GM18867 (cell line): ENCODE results near the gene MACROH2A2.

Source experiments
- ATAC-seq: cut with Tn5 transposase; IDR thresholded peaks from one replicate; pipeline ENCODE4 v1.9.1; 2021; ENCODE audit warnings: mild to moderate bottlenecking, moderate library complexity; ENCODE audit not compliant: unreplicated experiment

The MACROH2A2 gene

DNA sequence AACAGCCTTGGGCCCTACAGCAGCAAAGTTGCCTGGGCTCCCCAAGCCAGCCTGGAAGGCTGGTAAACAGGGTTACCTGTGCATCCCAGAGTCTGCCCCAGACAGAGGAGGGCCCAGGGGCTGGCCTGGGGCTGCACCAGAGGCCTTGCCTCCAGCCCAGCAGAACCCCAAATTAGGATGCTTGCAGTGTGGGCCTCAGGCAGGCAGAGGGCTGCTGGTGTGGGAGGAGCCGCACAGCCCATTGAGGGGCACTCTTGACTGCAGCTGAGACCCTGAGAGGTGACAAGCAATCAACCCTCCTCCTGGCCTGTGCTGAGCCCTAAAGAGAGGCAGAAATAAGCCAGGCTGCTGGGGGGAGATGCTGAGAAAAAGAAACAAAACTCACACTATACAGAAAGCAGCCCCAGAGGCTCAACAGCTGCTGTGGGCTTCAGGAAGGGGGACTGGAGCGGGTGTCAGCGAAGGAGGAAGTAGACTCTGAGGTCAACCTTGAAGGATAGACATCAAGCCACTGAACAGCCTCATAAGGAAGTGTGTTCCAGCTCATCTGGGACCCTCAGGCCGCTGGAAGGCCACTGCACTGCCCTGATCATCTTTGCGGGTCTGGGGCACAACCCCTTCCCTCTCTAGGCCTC lies 73.4 kb downstream of the MACROH2A2 start:
- no peak for ATAC-seq

DNA sequence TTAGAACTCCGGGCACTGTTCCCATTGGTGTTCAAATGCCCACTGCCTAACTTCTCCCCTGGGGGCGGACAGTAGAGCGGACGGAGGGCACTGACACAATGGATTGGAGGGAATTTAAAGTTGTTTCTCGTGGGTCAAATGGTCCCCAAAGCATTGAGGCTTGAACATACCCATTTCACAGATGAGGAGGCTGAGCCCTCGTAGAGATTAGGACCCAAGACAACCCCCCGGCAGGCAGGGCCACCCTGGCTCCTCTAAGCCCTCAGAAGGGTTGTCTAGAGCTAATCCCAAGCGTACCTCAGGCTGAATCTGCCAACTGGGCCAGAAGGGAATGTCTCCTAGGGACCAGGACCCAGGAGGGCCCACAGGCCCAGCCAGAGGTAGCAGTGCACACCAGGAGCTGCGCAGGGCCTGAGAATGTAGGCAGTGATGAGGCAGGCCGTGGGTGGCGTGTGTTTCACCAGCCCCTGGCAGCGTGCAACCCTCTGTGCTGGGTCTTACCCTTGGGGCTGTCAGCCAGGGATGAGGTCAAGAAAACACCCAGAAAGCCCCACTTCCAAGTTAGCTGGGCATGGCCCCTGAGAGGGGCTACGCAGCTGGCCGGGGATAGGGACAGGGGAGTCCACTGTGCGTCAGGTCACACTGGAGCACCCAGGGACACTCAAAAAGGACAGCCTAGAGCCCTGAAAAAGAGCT lies 74.2 kb downstream of the MACROH2A2 start:
- ATAC-seq: no peak

DNA sequence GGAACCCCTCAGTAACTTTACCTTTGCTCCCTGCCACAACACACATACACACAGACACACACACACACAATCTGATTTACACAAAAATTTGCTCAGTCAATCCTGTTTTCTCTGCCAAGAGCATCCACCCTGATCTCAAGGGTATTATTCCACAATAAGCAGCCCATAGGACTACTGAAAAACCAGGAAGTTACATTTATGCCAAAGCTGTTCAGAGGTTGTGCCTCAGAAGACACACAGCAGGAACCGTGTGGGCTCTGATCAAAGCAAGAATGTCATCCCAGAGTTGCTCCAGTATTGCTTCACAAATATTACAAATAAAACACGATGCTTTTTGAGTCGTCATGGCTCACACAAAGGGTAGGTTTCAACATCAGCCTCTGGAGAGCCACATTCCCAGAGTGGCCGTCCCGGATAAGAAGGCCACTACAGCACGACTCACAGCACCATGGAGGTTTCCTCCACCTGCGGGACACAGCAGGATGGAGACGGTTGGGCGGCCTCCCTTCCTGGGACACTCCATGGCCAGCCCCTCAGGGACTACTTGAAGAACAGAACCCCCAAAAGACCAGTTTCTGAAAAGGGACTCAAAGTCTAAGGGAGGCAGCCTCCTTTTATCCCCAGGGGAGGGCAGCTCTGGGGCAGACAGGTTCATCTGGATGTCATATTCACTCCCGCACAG lies 78.4 kb downstream of the MACROH2A2 start:
- ATAC-seq: no peak

DNA sequence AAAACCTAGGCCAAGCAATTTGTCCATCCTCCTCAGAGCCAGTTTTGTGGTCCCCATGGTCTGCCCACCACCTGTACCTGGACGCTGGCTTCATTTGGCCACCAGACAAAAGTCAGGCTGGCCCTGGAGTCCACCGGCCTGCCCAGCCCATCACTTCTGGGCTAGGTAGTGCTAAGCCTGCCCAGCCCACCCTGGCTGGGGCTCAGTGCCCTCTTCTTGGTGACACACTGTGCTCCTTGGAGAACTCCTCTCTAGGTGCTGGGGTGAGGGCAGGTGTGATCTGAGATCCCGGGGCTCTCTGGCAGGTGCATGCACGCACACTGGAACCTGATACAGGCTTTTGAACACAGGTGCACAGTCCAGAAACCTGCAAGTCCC lies 78.9 kb downstream of the MACROH2A2 start:
- ATAC-seq: no peak

DNA sequence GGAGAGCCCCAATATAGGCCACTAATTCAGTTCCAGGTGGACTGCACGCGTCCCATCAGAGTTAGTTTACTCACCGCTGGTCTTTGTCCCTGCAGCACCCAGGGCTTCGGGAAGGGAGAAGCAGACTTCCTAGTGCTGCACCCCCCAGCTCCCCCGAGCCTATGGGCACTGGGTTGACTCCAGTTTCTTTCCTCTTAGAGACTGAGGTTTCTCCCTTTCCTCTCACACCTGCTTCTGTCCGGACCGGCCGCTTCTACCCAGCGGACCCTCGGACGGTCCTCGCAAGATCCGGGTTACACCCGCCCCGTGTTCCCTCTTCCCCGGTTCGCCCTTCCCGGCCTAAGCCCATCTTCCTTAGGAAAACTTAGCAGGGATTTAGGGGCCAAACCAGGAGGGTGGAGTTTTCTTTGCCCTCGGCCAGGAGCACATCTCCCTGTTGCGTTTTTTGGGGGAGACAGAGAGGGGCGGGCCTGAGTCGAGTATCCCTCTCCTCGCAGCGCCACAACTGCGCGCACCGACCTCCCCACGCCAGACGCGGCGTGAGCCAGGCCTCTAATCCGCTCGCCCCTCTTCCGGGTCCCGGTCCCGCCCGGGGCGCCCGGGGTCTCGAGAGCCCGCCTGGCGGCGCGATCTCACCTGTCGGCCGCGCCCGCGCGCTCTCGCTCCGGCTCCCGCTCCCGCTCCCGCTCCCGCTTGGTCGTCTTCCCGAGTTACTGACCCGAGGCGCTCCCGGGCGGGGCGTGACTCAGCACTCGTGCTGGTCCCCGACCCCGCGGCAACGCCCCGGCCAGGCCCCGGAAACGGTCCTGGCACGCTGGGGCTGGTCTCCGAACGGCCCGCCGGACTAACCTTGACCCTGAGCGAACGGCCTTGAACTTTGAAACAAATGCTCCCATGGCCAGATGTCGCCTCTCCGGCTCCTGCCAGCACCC lies 79.7 kb downstream of the MACROH2A2 start, which contains the start of gene AIFM2:
AIFM2 (minus strand) TSS at position 728 of the 932 bp plus-strand sequence. CDS start 8,741 bp downstream, outside the sequence.
- ATAC-seq: peak; percentile 87

DNA sequence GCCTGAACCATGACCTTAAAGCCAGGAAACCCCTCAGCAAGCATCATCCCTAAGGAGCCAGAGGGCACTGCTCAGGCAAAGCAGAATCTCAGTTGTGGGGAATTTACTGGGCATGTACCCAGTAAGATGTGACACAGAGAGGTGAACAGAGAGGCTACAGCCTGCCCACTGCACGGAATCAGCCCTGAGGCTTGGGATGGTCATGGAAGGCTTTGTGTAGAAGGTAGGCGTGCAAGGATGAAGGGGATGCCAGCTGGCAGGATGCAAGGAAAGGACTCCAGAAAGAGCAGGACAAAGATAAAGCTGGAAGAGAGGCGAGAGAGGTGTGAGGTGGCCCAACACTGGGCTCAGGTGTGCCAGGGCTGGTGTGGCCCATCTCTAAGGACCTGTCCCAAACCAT lies 82.4 kb downstream of the MACROH2A2 start:
- ATAC-seq: no peak

DNA sequence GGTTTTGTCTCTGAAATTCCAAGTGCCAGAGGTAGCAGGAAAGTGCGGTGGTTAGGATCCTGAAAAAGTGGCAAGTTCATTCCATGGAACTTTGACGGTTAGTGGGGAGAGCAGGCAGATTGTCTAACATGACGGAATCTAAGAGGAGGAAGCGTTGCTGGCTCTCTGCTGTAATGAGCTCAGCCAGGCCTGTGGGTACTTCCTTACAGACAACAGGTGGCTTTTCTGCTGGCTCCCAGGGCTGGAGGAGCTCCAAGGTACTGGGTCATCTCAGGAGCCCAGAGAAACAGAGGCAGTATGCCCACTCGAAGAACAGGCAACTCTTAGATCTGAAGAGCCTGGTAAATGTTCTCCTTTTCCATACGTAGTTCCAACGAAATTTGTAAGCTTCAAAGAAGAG lies 83.0 kb downstream of the MACROH2A2 start:
- ATAC-seq: no peak

DNA sequence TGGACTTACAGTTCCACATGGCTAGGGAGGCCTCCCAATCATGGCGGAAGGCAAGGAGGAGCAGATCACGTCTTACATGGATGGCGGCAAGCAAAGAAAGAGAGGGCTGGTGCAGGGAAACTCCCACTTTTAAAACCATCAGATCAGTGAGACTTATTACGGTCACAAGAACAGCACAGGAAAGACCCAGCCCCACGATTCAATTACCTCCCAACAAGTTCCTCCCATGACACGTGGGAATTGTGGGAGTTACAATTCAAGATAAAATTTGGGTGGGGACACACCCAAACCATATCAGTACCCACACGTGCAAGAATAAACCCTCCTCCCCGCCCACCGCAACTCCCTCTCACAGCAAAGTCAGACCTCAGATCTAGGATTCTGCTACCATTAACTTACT lies 84.5 kb downstream of the MACROH2A2 start:
- ATAC-seq: no peak

DNA sequence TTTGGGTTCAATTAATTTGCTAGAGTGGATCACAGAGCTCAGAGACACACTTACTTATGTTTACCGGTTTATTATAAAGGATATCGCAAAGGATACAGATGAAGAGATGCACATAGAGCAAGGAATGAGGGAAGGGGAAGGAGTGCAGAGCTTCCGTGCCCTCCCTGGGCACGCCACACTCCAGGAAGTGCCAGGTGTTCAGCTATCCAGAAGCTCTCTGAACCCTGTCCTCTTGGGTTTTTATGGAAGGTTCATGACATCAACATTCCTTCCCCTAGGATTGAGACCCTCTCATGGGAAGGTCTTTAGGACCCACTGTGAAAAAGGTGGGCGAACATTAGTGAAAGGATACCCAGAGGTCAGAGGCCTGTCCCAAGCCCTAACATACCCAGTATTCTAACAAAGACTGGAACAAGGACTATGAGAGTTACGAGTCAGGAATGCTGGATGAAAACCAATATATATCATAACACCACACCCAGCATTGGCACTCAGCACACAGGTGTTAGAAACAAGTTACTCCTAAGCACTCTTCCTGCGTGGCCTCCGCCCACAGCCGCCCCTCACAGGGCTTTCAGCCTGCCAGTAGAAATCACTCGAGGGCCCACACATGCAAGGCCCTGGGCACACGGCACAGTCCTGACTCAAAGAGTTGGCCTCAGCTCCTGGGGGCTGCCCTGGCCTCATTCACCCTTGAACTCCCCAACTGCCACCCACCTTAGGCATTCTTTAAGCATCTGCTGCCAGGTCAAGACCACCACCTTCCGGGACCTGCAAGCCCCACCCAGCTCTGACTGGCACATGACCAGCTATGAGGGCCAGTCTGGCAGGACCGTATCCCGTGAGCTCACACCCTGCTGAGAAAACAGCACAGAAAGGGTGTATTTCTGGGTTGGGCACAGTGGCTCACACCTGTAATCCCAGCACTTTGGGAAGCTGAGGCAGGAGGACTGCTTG lies 85.6 kb downstream of the MACROH2A2 start:
- ATAC-seq: no peak

DNA sequence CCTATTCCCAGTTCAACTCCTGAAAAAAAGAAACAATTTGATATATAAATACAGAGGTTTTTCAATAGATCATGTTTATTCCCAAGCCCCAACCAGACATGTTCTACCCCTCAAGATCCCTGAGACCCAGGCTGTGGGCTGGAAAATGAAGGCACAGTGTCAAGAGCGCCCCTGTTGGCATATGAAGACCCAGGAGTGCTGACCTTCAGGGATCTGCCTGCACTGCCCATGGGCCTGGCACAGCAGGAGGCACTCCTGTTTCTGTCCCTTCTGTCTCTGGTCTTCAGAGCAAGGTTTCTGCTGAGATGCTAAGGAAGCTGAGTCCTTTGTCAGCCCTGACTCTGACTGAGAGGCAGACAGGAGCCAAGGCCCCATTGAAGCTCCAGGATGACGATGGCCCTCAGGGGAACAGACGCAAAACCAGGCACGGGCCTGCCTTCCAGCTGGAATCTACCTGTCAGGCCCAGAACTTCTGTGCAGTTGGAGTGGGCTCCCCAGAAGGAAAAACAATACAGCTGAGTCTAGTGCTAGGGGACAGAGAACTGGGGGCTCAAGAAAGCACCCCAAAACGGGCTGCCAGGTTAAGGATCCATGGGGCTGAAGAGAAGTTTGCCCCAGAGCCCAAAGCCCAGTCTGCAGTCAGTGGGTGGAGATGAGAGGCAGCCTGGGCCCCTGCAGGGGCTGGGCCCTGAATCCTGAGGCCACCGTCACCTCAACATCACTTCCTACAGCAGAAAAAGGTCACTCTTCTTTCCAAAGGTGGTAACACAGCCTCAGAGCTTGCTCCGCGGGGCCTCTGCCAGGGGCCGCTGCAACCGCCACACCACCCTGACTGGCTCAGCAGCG lies 86.7 kb downstream of the MACROH2A2 start:
- no peak for ATAC-seq

DNA sequence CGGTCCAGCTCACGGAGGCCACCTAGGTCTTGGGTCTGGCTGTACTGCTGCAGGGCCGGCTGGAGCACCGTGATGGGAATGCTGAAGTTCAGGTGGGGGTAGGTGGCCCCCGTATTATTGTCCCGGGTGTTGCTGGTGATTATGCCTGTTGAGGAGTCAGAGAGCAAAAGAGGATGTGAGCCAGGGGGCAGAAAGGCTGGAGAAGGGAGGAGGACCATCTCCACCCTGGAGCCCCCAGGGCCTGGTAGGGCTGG lies 87.3 kb downstream of the MACROH2A2 start:
- no peak for ATAC-seq

DNA sequence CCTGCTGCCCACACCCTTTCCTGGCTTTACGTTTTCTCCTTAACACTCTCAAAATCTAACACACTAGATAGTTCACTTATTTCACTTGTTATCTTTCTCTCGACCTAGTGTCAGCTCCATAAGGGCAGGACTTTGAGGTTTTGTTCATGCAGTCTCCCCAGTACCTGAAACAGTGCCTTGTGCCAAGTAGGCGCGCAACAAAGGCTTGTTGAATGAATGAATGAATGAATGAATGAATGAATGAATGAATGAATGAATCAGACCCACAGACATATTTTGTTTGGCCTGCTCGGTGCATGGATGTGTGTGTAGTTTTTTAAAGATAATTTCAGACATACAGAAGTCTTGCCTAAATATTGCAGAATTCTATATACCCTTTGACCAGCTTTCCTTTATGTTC lies 87.7 kb downstream of the MACROH2A2 start:
- no peak for ATAC-seq

DNA sequence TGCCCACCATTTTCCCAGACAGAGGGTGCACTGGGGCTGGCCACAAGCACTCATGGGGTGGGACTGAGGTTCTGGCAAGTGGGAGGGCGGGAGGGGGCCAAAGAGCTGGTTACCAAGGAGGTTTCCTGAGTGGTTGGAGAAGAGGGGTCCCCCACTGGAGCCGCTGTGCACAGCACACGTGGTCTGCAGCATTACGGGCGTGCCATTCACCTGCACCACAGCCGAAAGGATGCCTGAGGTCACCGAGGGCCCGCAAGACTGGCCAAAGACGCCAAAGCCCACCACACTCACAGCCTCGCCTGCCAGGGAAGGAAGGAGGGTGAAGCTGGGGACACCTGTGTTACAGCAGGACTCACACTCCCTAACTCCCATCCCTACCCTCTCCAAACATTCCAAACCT lies 89.9 kb downstream of the MACROH2A2 start:
- no peak for ATAC-seq

DNA sequence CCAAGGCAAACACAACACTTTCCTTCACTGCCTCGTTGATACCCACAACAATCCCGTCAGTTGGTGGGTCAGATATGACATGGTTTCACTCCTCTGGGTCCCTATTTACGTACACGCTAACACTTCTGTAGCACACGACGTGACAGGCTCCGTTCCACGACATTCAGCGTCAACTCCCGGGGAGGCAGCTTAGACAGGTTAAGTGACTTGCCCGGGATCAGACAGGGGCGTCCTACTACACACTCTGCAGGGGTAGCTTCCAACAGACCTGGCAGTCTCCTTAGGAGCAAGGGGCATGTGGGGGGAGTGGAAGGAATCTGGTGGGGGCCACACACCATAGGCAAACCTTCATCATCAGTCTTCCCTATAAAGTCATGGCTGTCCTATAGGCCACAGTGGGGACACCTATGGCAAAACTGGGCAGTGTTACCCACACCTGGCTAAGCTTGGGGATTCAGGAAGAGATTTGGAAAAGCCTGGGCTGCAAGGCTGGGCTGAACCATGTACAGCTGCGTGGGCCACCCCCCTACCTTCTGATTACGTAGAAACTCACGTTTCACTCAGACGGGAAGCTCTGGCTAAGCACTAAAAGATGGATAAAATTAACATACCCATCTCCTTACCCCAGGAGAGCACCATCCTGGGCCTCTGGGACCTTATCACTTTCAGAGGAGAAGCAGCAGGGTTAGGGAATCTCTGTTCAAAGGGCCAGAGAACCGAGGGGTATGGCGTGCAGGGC lies 91.9 kb downstream of the MACROH2A2 start:
- ATAC-seq: no peak

DNA sequence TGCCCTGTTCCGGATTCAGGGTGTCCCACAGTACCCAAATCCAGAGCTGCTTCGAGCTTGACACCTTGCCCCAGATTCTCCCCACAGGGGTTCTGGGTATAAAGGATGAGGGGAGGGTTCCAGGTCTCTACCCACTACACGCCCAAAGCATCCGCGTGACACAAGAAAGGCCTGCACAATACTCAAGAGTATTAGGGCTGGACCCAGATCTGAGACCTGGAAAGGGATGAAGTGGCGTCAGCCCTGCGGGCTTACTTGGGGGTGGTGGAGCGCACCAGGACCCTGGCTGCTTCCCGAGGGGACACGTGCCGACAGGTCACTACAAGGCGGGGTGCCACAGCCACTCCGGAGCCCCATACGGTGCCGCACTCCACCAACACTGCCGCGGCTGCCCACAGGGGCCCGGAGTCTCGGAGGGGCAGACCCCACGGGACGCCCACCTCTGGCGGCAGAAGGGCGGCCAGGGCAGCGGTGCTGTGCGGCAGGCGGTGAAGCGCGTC lies 92.6 kb downstream of the MACROH2A2 start:
- ATAC-seq: peak; percentile 15

DNA sequence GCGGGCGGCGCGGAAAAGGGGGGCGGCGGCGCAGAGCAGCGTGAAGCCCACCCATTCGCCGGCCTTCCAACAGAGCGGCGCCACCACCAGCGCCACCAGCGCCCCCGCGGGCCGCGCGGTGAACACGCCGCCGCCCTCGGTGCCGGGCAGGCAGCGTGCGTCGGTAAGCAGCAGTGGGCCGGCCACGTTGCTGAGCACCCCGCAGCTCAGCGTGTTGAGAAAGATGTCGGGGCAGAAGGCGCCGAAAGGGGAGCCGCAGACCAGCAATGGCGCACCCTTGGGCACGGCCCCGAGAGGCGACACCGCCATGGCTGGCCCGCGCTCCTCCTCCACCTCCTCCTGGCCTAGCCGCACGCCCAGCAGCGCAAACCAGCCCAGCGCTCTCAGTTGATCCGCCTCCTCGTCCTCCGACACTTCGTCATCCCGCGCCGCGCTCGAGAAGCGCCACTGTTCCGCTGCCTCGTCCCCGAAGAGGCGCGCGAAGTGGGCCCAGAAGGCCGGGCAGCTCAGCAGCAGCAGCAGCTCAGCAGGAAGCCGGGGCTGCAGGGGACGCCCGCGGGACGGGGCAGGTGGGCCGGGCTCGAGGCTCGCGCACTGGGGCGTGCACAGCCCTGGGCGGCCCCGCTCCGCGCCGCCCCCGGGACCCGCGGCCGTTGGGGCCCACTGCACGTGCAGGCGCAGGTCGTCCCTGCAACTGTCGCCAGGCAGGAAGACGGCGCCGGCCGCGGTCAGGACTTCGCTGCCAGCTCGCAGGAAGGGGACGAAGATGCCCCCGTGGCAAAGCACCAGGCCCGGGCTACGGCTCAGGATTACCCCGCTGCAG lies 93.2 kb downstream of the MACROH2A2 start:
- ATAC-seq: peak; percentile 56

DNA sequence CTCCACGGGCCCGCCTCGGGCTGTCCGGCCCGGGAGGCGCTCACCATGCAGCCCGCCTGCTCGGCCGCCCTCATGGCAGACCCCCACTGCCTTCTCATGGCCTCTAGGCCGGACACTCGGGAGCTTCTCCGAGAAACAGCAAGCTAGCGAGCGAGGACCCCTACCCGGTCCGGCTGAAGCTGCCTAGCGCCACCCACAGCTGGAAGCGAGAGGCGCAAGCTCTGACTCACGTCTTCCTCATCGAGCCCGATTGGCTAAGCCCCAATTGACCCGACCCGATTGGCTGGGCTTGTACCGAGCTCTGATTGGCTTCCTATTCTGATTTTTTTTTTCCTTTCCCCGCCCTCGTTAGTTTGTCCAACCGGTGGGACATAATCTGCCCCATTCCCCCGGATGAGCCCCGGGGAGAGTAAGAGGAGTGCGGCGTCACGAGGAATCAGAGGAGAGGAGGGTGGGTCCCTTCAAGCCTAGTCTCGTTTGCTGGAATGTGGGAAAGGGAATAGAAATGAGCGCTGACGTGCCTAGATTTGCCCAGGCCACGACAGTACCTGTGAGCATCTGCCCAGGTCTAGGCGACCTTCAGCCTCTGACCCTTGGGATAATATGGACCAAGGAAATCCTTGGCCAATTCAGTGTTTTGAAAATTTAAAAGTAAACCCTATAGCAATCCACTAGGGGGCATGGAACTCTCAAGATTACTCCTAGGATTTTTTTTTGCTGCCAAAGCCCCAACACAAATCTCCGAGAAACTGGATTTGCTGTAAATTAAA lies 94.0 kb downstream of the MACROH2A2 start, which contains the start of gene TYSND1:
TYSND1 (minus strand) TSS at position 212 of the 770 bp plus-strand sequence; CDS start at position 98, 114 bp downstream.
- ATAC-seq: peak; percentile 81
